ENCODE results near the gene ASF1A. TPM values are rescaled to one million over a fixed set of nuclear protein-coding genes. Genes with fewer than 3 reads are reported as not detected.
"Not testable (repeated sequence)": the region's sequence is repeated elsewhere in the genome, so short reads cannot be mapped to it uniquely, and the experiment has no call there.

Gene ASF1A
- total RNA-seq, result 10 to 100 TPM; 37.8 to 48.9 (median 40.2) TPM

DNA sequence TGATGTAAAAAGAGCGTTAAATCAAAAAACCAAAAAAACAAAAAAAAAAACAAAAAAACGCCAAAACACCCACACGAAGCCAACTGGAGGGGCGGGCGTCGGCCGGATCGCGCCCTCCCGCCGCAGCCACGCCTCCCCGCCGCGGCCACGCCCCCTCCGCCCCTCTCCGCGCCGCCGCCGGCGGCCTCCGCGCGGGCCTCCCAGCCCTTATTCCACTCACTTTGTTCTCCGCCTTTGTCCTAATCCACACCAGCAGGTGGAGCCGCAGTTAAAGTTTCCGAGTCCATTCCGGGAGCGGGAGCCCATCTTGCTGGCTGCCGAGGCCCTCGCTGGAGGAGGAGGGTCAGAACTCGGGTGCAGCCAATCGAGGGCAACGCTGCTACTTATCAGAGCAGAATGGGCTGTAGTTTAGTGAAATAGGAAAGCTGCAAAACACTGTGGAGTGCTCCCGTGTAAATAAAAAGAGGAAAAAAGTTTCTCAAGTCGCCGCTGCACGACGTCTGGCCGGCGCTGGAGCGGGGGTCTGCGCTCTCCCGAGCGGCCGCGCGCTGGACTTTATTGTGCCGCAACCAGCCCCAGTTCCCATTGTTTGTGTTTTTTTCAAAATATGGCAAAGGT, at the start of gene ASF1A:
ASF1A (plus strand) TSS at position 346 of the 618 bp plus-strand sequence; CDS start at position 608, 262 bp downstream.
- DNase-seq, result peak; percentile 89
- peaks cover 58% of the 10 kb centered on the region for H3K4me1 Mint-ChIP-seq (ENCODE audit: low read depth)

DNA sequence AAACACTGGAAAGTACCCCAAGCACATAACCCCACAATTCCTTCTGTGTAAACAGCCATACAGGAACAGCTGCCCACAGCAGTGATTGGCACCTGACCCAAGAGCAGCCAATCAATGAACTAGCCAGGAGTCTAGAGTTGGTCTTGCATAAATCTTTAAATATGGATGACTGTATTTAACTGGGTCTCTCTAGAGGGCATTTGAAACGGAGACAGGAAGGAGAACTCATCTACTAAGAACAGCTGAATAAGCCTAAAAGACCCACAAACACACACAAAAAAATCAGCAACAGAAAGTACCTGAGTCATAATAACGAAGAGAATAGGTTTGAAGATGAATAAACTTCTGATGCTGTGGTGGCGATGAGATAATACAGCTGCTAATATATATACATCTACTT, 49.0 kb upstream of the ASF1A start:
- ATAC-seq, result peak; percentile 69 to 71
- DNase-seq, result no peak
- Mint-ChIP-seq H3K4me3 (peak overlapping the region; percentile 17), H3K36me3 (ENCODE audit: insufficient read depth) (peaks cover 6% of the 10 kb centered on the region), H3K9me3 (no peaks in the 10 kb centered on the region), H3K27me3 (ENCODE audit: low read depth) (no peaks in the 10 kb centered on the region), H3K4me1 (ENCODE audit: low read depth) (peaks cover 32% of the 10 kb centered on the region)

More for the DNA sequence above, at the start of gene ASF1A:
- Mint-ChIP-seq H3K9me3 (no peaks in the 10 kb centered on the region), H3K36me3 (ENCODE audit: insufficient read depth) (peaks cover 13% of the 10 kb centered on the region), H3K4me3 (peak within 1 kb of the TSS; percentile 98), H3K27me3 (ENCODE audit: low read depth) (no peaks in the 10 kb centered on the region)
- ATAC-seq, result peak; percentile 75 to 83

DNA sequence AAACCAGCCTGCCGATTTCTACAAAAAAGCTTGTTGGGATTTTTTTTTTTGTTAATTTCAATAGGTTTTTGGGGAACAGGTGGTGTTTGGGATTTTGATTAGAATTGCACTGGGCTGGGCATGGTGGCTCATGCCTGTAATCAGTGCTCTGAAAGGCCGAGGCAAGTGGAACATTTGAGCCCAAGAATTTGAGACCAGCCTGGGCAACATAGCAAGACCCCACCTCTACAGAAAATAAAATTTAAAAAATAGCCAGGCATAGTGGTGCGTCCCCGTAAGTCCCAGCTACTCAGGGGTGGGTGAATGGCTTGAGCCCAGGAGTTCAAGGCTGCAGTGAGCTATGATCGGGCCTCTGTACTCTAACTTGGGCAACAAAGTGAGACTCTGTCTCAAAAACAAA, 40.5 kb upstream of the ASF1A start:
- no peak for ATAC-seq
- peaks cover 5% of the 10 kb centered on the region for H3K4me1 Mint-ChIP-seq (ENCODE audit: low read depth)

DNA sequence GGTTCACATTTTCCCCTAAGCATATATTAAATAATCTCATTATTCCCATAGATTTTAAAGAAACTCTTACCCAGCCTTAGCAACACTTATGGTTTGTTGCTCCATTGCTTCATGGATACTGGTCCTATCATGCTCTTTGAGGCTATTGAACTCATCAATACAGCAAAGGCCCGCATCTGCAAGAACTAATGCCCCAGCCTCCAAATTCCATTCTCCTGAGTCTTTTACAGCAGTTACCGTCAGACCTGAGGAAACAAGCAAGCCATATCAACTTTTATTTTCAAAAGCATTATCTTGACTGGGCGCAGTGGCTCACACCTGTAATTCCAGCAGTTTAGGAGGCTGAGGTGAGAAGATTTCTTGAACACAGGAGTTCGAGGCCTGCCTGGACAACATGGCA, 37.7 kb upstream of the ASF1A start:
- H3K27me3 Mint-ChIP-seq (ENCODE audit: low read depth), result no peaks in the 10 kb centered on the region
- H3K36me3 Mint-ChIP-seq (ENCODE audit: insufficient read depth), result peaks cover 18% of the 10 kb centered on the region
- no peak overlapping the region for H3K4me3 Mint-ChIP-seq
- peaks cover 21% of the 10 kb centered on the region for H3K4me1 Mint-ChIP-seq (ENCODE audit: low read depth)
- no peak for ATAC-seq
- peaks cover 7% of the 10 kb centered on the region for H3K9me3 Mint-ChIP-seq
- no peak for DNase-seq

More for the DNA sequence above, 40.5 kb upstream of the ASF1A start:
- Mint-ChIP-seq H3K9me3 (no peaks in the 10 kb centered on the region), H3K27me3 (ENCODE audit: low read depth) (no peaks in the 10 kb centered on the region), H3K36me3 (ENCODE audit: insufficient read depth) (peaks cover 11% of the 10 kb centered on the region), H3K4me3 (no peak overlapping the region)
- DNase-seq, result no peak

DNA sequence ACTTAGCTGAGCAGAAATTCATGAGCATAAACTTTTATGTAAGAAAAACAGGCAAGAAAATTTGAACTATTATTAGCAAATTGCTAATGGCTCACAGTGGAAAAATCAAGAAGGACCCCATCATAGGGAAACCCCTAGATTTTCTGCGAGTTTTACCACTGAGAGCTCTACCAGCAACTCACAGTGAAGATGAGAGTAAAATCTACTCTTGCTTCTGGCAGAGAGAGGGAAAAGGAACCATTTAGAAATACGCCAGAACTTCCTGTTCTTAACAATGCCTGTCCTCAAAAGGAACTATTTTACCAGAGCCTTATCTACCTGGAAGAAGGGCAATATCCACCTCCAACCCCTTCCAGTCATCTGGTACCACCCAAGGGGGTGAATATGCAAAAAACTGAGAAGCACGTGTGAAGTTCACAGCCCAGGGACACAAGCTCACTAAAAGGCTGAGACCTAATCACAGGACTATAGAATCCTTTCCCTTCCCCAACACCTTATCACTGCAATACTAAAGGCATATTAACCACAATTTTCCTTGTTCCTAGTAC, 34.4 kb upstream of the ASF1A start:
- H3K27me3 Mint-ChIP-seq (ENCODE audit: low read depth), result no peaks in the 10 kb centered on the region
- peaks cover 20% of the 10 kb centered on the region for H3K36me3 Mint-ChIP-seq (ENCODE audit: insufficient read depth)
- ATAC-seq (no peak), DNase-seq (no peak)
- H3K9me3 Mint-ChIP-seq, result peaks cover 7% of the 10 kb centered on the region
- peaks cover 42% of the 10 kb centered on the region for H3K4me1 Mint-ChIP-seq (ENCODE audit: low read depth)
- H3K4me3 Mint-ChIP-seq, result no peak overlapping the region

DNA sequence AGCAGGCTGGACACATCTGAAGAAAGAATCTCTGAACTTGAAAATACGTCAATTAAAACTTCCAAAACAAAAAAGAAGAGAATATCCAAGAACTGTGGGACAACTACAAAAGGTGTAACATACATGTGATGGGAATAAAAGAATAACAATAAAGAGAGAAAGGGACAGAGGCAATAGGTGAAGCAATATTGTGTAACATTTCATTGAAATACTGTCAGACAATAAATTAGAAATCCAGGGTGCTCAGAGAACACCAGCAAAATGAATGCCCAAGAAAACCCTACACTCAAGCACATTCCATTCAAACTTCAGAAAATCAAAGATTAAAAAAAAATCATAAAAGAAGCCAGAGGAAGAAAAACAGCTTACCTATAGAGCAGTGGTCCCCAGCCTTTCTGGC, 33.6 kb upstream of the ASF1A start:
- no peak overlapping the region for H3K4me3 Mint-ChIP-seq
- peaks cover 20% of the 10 kb centered on the region for H3K36me3 Mint-ChIP-seq (ENCODE audit: insufficient read depth)
- ATAC-seq, result no peak
- no peaks in the 10 kb centered on the region for H3K27me3 Mint-ChIP-seq (ENCODE audit: low read depth)
- no peak for DNase-seq
- H3K9me3 Mint-ChIP-seq, result peaks cover 7% of the 10 kb centered on the region
- H3K4me1 Mint-ChIP-seq (ENCODE audit: low read depth), result peaks cover 49% of the 10 kb centered on the region

DNA sequence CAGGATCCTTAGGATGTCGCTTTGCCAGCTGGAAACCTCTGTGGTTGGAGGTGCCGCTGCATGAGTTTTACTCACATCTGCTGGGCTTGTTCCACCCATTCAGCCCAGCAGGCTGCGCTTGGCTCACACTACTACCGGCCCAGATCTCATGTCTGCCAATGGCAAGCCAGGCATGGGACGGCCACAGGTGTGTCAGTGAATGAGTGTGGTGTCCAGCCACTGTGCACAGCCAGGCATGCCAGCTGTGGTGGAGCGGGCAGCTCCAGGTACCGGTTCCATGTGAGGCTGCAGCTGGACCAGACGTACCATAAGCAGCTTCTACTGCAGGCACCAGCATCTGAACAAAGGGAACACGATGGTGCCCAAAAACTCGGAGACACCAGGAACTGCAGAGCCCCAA, 33.1 kb upstream of the ASF1A start:
- Mint-ChIP-seq H3K36me3 (ENCODE audit: insufficient read depth) (peaks cover 18% of the 10 kb centered on the region), H3K27me3 (ENCODE audit: low read depth) (no peaks in the 10 kb centered on the region), H3K9me3 (peaks cover 8% of the 10 kb centered on the region), H3K4me3 (no peak overlapping the region), H3K4me1 (ENCODE audit: low read depth) (peaks cover 52% of the 10 kb centered on the region)
- DNase-seq (no peak), ATAC-seq (no peak)

DNA sequence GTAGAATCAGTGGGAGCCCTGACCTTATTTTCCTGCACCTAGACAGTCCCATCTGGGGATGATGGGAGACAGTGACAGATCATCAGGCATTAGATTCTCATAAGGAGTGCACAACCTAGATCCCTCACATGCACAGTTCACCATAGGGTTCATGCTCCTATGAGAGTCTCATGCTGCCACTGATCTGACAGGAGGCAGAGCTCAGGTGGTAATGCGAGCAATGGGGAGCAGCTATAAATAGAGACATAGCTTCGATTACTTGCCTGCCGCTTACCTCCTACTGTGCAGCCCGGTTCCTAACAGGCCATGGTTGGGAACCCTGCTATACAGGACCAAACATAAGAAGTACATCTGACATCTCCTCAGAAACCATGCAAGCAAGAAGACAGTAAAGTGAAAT, 31.5 kb upstream of the ASF1A start:
- peaks cover 17% of the 10 kb centered on the region for H3K36me3 Mint-ChIP-seq (ENCODE audit: insufficient read depth)
- peaks cover 58% of the 10 kb centered on the region for H3K4me1 Mint-ChIP-seq (ENCODE audit: low read depth)
- no peaks in the 10 kb centered on the region for H3K27me3 Mint-ChIP-seq (ENCODE audit: low read depth)
- DNase-seq (no peak), ATAC-seq (no peak)
- no peak overlapping the region for H3K4me3 Mint-ChIP-seq
- peaks cover 16% of the 10 kb centered on the region for H3K9me3 Mint-ChIP-seq

DNA sequence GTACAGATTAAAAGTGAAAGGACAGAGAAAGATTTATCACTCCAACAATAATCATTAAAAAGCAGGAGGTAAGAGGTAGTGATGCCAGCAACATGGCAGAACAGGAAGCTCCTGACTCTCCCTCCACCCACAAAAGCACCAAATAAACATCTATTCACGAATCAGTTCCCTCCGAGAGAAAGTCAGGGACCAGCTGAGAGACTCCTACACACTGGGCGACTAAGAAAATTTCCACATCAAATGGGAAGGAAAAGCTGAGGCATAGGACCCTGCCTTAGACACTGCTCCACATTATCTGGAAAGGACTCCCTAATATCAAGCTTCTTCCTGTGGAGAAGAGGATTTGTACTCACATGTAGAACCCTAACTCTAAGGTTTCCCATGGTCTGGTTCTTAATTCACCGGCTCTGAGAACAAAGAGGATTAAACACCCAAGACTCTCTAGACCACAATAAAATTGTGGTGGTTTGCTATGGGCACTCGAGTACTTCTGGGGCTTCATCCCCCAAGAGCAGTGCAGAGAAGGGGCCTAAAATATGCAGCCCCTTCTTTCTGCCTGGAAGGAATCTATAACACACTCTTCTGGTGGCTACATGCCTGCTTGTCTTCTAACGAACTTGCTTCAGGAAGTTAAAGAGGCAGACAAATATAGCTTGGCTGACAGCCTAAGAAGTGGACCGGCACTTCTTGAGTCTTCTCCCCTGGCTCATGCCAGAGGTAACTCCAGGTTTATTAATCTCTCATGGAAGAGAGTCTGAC, 29.4 kb upstream of the ASF1A start:
- Mint-ChIP-seq H3K36me3 (ENCODE audit: insufficient read depth) (peaks cover 18% of the 10 kb centered on the region), H3K4me1 (ENCODE audit: low read depth) (peaks cover 48% of the 10 kb centered on the region), H3K9me3 (peaks cover 17% of the 10 kb centered on the region), H3K27me3 (ENCODE audit: low read depth) (no peaks in the 10 kb centered on the region), H3K4me3 (peak overlapping the region; percentile 63)
- no peak for DNase-seq
- ATAC-seq, result no peak

DNA sequence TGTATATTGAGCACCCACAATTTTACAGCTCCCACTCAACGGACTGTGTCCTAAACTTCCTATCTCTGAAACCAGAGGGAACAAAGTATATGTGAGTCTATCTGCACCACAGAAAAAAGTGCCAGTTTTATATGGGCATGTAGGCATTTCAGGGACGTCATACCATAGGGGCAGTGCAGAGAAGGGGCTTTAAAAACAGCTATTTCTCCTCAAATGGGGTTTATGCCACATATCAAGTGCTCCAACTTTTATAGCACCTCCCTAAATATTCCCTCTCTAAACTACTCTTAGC, 28.9 kb upstream of the ASF1A start:
- H3K36me3 Mint-ChIP-seq (ENCODE audit: insufficient read depth), result peaks cover 21% of the 10 kb centered on the region

GRCh38 chr6:118867181-118867580, 26.8 kb upstream of the ASF1A start:
- no peak for DNase-seq
- peaks cover 20% of the 10 kb centered on the region for H3K36me3 Mint-ChIP-seq (ENCODE audit: insufficient read depth)

More for the DNA sequence above, 28.9 kb upstream of the ASF1A start:
- no peaks in the 10 kb centered on the region for H3K27me3 Mint-ChIP-seq (ENCODE audit: low read depth)
- no peak overlapping the region for H3K4me3 Mint-ChIP-seq
- peaks cover 49% of the 10 kb centered on the region for H3K4me1 Mint-ChIP-seq (ENCODE audit: low read depth)
- H3K9me3 Mint-ChIP-seq, result peaks cover 18% of the 10 kb centered on the region
- DNase-seq (no peak), ATAC-seq (no peak)

DNA sequence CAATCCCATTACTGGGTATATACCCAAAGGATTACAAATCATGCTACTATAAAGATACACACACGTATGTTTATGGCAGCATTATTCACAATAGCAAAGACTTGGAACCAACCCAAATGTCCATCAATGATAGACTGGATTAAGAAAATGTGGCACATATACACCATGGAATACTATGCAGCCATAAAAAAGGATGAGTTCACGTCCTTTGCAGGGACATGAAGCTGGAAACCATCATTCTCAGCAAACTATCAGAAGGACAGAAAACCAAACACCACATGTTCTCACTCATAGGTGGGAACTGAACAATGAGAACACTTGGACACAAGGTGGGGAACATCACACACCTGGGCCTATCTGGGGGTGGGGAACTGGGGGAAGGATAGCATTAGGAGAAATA, 25.1 kb upstream of the ASF1A start:
- not testable (repeated sequence) for DNase-seq; H3K4me3 Mint-ChIP-seq; H3K27me3 Mint-ChIP-seq (ENCODE audit: low read depth); ATAC-seq
- H3K9me3 Mint-ChIP-seq, result peaks cover 17% of the 10 kb centered on the region
- peaks cover 47% of the 10 kb centered on the region for H3K4me1 Mint-ChIP-seq (ENCODE audit: low read depth)
- peaks cover 18% of the 10 kb centered on the region for H3K36me3 Mint-ChIP-seq (ENCODE audit: insufficient read depth)

More at GRCh38 chr6:118867181-118867580, 26.8 kb upstream of the ASF1A start:
- Mint-ChIP-seq H3K9me3 (peaks cover 17% of the 10 kb centered on the region), H3K4me1 (ENCODE audit: low read depth) (peaks cover 54% of the 10 kb centered on the region), H3K4me3 (no peak overlapping the region), H3K27me3 (ENCODE audit: low read depth) (no peaks in the 10 kb centered on the region)
- ATAC-seq, result no peak

- Mint-ChIP-seq H3K27me3 (ENCODE audit: low read depth) (no peaks in the 10 kb centered on the region), H3K4me1 (ENCODE audit: low read depth) (peaks cover 45% of the 10 kb centered on the region), H3K4me3 (no peak overlapping the region), H3K9me3 (peaks cover 17% of the 10 kb centered on the region), H3K36me3 (ENCODE audit: insufficient read depth) (peaks cover 20% of the 10 kb centered on the region)
- no peak for ATAC-seq
- DNase-seq, result no peak
Measured at GRCh38 chr6:118869350-118869749, 24.6 kb upstream of the ASF1A start.

- peaks cover 17% of the 10 kb centered on the region for H3K9me3 Mint-ChIP-seq
- ATAC-seq, result no peak
- DNase-seq, result no peak
- H3K4me3 Mint-ChIP-seq, result no peak overlapping the region
- H3K36me3 Mint-ChIP-seq (ENCODE audit: insufficient read depth), result peaks cover 21% of the 10 kb centered on the region
- H3K4me1 Mint-ChIP-seq (ENCODE audit: low read depth), result peaks cover 40% of the 10 kb centered on the region
- no peaks in the 10 kb centered on the region for H3K27me3 Mint-ChIP-seq (ENCODE audit: low read depth)
Measured at GRCh38 chr6:118869894-118870589, 23.9 kb upstream of the ASF1A start.

Measured in activated T-cell treated with anti-CD3 and anti-CD28 coated beads, Interleukin-2, amount 50 U/mL, for 4 hours (primary cell).